NOMO-1 (cell line): Measurements from ENCODE around the gene BPIFB2.
"Not testable (repeated sequence)": the region's sequence is repeated elsewhere in the genome, so short reads cannot be mapped to it uniquely, and the experiment has no call there.

Source experiments
- DNase-seq, 2 experiments: peaks; one replicate each; lab custom pipeline; 2025; ENCODE audit not compliant: unreplicated experiment in 2 of 2; lab: John Stamatoyannopoulos, UW

The BPIFB2 gene

GRCh38 chr20:33007376-33008335 is at the start of gene BPIFB2:
Gene BPIFB2 (plus strand): TSS chr20:33007704. CDS start chr20:33008575, 871 bp downstream.
- no peak for DNase-seq

- DNase-seq, result no peak
These were observed 48.9 kb upstream of the BPIFB2 start for GRCh38 chr20:32958574-32958973.

GRCh38 chr20:32959351-32960221 is 47.9 kb upstream of the BPIFB2 start:
- no peak for DNase-seq

GRCh38 chr20:32960222-32960518 is 47.3 kb upstream of the BPIFB2 start:
- DNase-seq, result no peak

- DNase-seq, result no peak
These were observed 46.4 kb upstream of the BPIFB2 start for GRCh38 chr20:32960849-32961731.

GRCh38 chr20:32962053-32962452 is 45.5 kb upstream of the BPIFB2 start:
- DNase-seq, result no peak

- DNase-seq, result not testable (repeated sequence)
These were observed 44.9 kb upstream of the BPIFB2 start for GRCh38 chr20:32962646-32963045.

GRCh38 chr20:32963176-32963575 is 44.3 kb upstream of the BPIFB2 start:
- DNase-seq, result no peak

- no peak for DNase-seq
These were observed 42.9 kb upstream of the BPIFB2 start for GRCh38 chr20:32964575-32964974.

- DNase-seq, result no peak
These were observed 42.4 kb upstream of the BPIFB2 start for GRCh38 chr20:32965115-32965514.

GRCh38 chr20:32965581-32966373 is 41.7 kb upstream of the BPIFB2 start:
- no peak for DNase-seq

GRCh38 chr20:32966382-32966781 is 41.1 kb upstream of the BPIFB2 start:
- no peak for DNase-seq

- DNase-seq, result no peak
These were observed 40.4 kb upstream of the BPIFB2 start for GRCh38 chr20:32966881-32967781.

GRCh38 chr20:32967961-32968457 is 39.5 kb upstream of the BPIFB2 start:
- no peak for DNase-seq

GRCh38 chr20:32968478-32969241 is 38.8 kb upstream of the BPIFB2 start:
- DNase-seq, result no peak

GRCh38 chr20:32969356-32970114 is 38.0 kb upstream of the BPIFB2 start:
- DNase-seq, result no peak
